GM18867 (cell line): ENCODE measurements around the gene NME7.
"Not testable (repeated sequence)": the region's sequence is repeated elsewhere in the genome, so short reads cannot be mapped to it uniquely, and the experiment has no call there.

Experiments
- ATAC-seq: cut with Tn5 transposase; IDR thresholded peaks from one replicate; pipeline ENCODE4 v1.9.1; 2021; ENCODE audit warnings: mild to moderate bottlenecking, moderate library complexity; ENCODE audit not compliant: unreplicated experiment

NME7 gene

DNA sequence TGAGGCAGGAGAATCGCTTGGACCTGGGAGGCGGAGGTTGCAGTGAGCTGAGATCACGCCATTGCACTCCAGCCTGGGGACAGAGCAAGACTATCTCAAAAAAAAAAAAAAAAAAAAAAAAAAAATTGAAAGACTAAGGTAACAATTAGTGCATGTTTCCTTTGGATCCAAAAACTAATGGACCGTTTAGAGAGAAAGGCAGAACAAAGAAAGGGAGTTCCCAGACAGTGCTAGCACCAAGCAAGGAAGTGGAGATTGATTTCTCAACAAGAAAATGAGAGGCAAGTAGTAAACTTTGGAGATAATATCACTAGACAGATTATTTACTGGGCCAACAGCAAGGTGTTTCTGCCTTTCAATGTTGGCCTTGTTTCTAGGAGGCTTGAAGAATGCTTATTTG is 236.9 kb downstream of the NME7 start:
- ATAC-seq, result no peak

- ATAC-seq, result no peak
These were observed 238.3 kb downstream of the NME7 start for GRCh38 chr1:169129109-169129784.

- no peak for ATAC-seq
These were observed 239.0 kb downstream of the NME7 start for GRCh38 chr1:169128562-169128961.

DNA sequence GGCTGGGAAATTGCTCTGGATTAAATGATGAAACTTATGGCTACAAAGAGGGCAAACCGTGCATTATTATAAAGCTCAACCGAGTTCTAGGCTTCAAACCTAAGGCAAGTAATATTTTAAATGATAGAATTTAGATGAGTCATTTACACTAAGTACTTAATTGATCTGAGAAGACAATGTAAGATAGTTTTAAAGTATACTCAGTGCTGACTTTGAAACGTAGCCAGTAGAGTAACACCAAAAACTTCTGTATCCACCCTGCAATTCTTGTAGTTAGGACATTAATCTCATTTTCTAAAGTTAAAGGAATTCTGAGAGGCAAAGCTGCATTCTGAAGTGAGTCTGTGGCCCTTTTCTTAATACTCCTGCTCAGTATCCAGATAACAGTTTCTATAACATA is 240.3 kb downstream of the NME7 start:
- ATAC-seq, result no peak

DNA sequence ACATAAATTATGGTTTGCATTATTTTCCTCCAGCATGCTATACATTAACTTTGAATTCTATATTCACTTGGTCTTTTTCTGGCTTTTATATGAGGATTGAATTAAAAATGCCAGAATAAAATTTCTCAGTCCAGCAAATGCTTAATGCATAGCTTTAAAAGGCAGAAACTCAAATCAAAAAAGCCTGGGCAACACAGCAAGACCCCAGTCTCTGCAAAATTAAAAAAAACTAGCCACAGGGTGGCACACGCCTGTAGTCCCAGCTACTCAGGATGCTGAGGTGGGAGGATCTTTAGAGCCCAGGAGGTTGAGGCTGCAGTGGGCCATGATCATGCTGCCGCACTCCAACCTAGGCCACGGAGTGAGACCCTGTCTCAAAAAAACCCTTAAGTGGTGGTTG is 241.3 kb downstream of the NME7 start:
- ATAC-seq, result no peak

- ATAC-seq, result not testable (repeated sequence)
These were observed 242.0 kb downstream of the NME7 start for GRCh38 chr1:169125597-169125996.

GRCh38 chr1:169124459-169124858 is 243.1 kb downstream of the NME7 start:
- no peak for ATAC-seq

DNA sequence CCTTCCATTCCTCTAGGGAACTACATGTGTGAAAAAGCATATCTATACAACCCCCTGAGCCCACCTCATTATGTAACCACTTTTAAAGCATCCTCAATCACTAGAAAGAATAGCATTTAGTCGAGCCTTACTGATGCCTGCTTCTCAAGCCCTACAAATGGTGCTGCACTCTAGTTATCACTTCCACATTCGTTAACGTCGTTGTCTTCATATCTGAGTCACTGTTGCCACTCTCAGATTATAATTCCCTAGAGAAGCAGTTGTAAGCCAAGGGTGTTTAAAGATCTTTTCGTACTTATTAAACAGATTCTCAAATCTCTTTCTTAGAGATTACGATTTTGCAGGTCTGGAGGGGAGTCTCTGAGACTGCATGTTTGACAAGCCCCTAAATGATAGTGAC is 244.6 kb downstream of the NME7 start:
- ATAC-seq, result peak; percentile 67

GRCh38 chr1:169121146-169121923 is 246.3 kb downstream of the NME7 start:
- no peak for ATAC-seq

DNA sequence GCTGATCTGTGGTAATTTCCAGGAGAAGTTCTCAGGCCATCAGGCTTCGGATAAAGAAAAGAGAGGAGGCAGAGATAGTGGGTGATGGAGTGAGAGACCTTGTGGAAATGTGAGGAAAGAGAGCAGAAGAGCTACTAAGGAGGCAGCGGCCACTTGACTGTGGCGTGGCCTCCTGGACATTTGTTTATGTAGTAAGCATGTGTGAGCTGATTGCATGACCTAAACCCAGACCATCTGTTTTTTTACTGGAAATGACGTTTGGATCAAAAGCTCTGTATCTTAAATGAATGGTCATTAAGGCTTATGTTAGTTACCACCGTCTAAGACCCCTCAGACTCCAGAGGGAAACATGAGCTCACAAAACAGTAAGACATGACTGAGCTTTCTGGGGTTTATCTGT is 247.5 kb downstream of the NME7 start:
- ATAC-seq, result no peak

DNA sequence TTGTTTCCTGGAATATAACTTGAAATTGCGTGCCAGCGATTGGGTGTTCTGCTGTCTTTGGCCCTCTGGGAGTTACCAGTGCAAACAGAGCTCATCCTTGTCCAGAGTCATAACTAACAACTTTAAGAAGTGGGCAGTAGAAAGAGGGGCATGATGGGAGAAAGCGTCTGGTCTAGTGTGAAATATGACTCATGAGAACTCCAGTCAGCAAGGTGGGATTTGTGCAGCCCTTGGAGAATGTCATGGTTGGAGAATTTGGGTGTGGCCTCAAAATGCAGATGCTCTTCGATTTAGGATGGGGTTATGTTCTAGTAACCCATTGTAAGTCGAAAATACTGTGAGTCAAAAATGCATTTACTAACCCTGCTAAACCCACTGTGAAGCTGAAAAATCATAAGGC is 248.2 kb downstream of the NME7 start:
- ATAC-seq, result no peak

- ATAC-seq, result no peak
These were observed 249.4 kb downstream of the NME7 start for GRCh38 chr1:169118227-169118626.

GRCh38 chr1:169117599-169117998 is 250.0 kb downstream of the NME7 start:
- ATAC-seq, result no peak

GRCh38 chr1:169117014-169117413 is 250.6 kb downstream of the NME7 start:
- no peak for ATAC-seq

DNA sequence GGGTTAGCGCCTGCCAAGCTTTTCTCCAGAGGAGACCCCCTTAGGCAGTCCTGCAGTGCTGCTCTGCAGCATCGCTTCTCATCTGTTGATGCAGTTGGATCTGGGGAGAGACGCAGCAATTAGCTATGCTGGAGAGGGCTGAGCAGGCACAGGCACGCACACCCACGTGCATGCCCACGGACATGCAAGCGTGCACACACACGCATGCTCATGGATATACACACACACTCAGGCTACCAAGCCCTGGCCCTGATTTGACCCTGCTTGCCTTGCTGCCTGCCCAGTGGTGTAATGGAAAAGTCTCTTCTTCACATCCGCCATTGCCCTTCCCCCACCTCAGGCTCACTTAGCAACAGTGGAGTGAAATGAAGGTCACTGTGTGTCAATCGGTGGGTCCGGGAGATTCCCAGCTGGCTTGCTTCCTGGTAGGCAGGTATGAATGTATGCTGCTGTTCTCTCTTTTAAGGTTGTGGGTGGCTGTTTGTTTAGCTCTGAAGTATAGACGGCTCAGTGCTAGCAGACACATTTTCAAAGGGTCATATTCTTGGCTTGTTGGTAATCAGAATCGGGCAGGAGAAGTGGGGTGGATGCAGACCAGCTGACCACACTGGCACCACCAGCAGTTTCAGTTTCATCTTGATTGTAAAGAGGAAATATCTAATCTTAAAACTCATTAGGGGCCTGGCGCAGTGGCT is 251.6 kb downstream of the NME7 start:
- peak; percentile 68 for ATAC-seq

GRCh38 chr1:169113613-169114119 is 253.9 kb downstream of the NME7 start:
- no peak for ATAC-seq

DNA sequence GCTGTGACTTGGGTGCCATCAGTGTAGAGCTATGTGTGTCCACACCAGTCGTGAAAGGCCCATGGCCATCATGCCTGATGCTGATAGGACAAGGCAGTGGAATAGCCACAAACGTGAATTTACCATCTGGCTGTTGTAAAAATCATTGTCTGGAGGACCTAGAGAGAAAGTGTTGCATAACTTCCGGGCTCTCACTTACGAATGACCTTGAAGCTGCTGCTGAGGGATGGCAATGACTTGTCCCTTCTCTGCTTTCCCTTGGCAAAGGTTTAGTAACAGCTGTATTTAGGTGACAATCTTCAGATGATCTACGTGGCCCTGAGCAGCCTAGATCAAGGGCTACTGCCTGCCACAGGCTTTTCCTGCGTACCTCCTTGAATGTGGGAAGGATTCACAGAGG is 255.4 kb downstream of the NME7 start:
- ATAC-seq, result no peak

GRCh38 chr1:169111472-169111871 is 256.1 kb downstream of the NME7 start:
- ATAC-seq, result no peak

DNA sequence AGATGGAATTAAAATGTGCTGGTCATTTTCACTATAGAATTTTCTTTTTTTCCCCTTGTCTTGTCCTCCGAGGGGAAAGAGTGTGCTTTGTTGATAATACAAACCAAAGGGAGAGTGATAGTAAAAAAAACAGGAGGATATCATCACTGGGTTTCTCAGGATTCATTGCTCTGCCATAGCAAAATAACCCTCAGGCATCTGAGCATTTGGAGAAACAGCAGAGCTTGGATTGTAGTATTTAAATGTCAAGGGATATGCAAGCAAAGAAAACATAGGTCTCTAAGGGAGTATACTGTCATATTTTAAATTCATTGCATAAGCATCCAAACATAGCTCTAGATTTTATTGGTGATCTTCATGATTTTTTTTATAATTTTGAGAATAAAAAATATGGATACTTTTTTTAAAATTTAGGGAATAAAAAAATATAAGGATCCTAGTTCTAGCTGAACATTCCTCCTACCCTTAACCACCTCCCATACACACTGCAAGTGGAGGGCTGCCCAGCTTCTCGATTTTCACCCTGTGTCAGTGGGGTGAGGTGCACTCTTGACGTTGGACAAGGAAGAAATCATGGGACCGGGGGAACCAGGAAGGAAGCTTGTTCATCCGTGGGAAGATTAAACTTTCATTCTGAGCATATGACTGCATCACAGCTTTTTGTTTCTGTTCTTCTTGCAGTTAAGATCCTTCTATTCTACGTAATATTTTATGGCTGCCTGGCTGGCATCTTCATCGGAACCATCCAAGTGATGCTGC is 256.7 kb downstream of the NME7 start:
- no peak for ATAC-seq

DNA sequence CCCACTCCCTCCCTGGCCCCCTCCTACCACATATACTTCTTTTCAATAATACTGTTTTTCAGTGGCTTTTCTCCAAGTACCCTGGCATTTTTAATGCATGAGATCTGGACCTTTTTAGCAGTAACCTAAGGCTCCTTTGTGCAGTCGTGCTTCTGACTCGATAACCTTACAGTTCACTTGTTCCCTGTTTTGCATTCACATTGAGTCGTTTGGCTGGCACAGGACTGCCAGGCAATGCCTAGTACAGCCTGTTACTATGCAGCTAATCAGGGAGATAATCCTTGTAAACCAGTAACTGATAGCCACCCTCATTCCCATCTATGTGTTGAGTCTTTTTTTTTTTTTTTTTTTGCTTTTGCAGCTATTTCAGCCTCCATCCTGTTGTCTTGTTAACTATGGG is 257.4 kb downstream of the NME7 start:
- no peak for ATAC-seq

DNA sequence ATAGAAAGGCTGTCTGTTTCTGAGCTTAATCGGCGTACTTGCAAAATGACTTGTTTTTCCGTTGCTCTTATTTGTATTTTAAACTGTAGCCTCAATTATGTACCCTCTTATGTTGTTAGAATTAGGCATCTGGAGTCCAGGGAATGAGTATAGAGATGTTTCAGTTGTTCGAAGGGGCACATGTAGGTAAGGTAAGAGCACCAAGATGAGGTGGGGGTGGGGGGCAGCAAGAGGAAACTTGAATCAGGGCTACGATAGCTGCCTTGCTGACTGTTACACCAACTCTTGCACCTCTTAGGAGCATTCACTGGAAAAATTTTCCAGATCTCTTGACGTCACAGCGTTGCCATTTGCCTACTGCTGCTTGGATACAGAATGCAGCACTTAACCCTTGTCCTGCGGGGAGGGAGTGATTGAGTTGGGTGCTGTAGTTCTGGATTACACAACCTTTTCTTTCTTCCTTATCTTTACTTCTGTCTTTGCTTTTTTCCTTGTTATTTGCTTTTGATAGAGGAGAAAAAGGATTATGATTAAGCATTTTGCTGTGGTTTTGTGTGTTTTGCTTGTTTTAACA is 257.9 kb downstream of the NME7 start:
- ATAC-seq, result no peak
